K562 (cell line): ENCODE measurements around the gene TMEM129. TPM values are rescaled to one million over a fixed set of nuclear protein-coding genes. Genes with fewer than 3 reads are reported as not detected.

Experiments
- CREB1 ChIP-seq, 2 experiments: sonication (generic) in 1 of 2; formaldehyde crosslinking in 1 of 2; IDR thresholded peaks; 2 replicates each; pipeline versions ENCODE4 v1.6.1 to v1.8.0; 2012 to 2022; ENCODE audit warnings: inconsistent platforms in 1 of 2, mild to moderate bottlenecking in 1 of 2, missing genetic modification reagents in 1 of 2, moderate library complexity in 1 of 2
- FOXP4 ChIP-seq: sonication (generic); formaldehyde crosslinking; IDR thresholded peaks from 2 replicates; pipeline ENCODE4 v1.8.0; 2022; ENCODE audit warnings: mild to moderate bottlenecking, missing genetic modification reagents, borderline replicate concordance
- FUS ChIP-seq: fragments of 200-400 bp; formaldehyde crosslinking; optimal IDR thresholded peaks from 2 replicates; pipeline ENCODE3; 2017; ENCODE audit warnings: low read depth, low read length
- HEY1 ChIP-seq: fragments of 250-450 bp; sonication (Bioruptor Pico); IDR thresholded peaks from 2 replicates; pipeline ENCODE4 v1.5.0; 2020; ENCODE audit warnings: mild to moderate bottlenecking, moderate library complexity, borderline replicate concordance
- KAT2B ChIP-seq: IDR thresholded peaks from one replicate; pipeline ENCODE4 v1.6.1; 2012; ENCODE audit warnings: low read depth, mild to moderate bottlenecking, control low read depth, inconsistent platforms, low read length, moderate library complexity
- NKRF ChIP-seq: fragments of 450-650 bp; IDR thresholded peaks from 2 replicates; pipeline ENCODE4 v1.6.1; 2016; ENCODE audit warnings: borderline replicate concordance
- PATZ1 ChIP-seq: fragments of 250-450 bp; sonication (Bioruptor Pico); IDR thresholded peaks from 2 replicates; pipeline ENCODE4 v1.5.0; 2020; ENCODE audit warnings: mild to moderate bottlenecking, borderline replicate concordance
- POLR2H ChIP-seq: IDR thresholded peaks from 2 replicates; pipeline ENCODE4 v1.6.1; 2016; ENCODE audit warnings: missing genetic modification characterization, low read depth, mild to moderate bottlenecking, control low read depth, missing compliant biosample characterization, moderate library complexity
- RBFOX2 ChIP-seq: fragments of 200-400 bp; formaldehyde crosslinking; IDR thresholded peaks from 2 replicates; pipeline ENCODE4 v1.6.1; 2017; ENCODE audit warnings: low read depth, mild to moderate bottlenecking, low read length, moderate library complexity
- ZBTB1 ChIP-seq: sonication (generic); formaldehyde crosslinking; IDR thresholded peaks from 2 replicates; pipeline ENCODE4 v1.8.1; 2023; ENCODE audit warnings: missing genetic modification reagents, low read depth, mild to moderate bottlenecking, borderline replicate concordance
- ZBTB11 ChIP-seq, 3 experiments: fragments of 200-800 bp in 1 of 3; fragments of 250-450 bp in 1 of 3; fragments of 450-650 bp in 1 of 3; sonication (Bioruptor Pico) in 1 of 3; sonication (Bioruptor generic) in 1 of 3; formaldehyde crosslinking in 1 of 3; IDR thresholded peaks; 2 replicates each; pipeline versions ENCODE4 v1.6.1 to v1.8.0; 2016 to 2022; ENCODE audit warnings: mild to moderate bottlenecking in 2 of 3, missing genetic modification characterization in 2 of 3, missing compliant biosample characterization in 1 of 3, moderate library complexity in 1 of 3
- polyA plus RNA-seq, 8 experiments: library from polyadenylated mRNA; depleted of rRNA in 4 of 8; stranded (reverse) in 5 of 8; unstranded in 3 of 8; fragments of >200 nt; fragmentation: Nextera tagmentation in 2 of 8; fragmentation: Illumina TruSeq in 1 of 8; extraction: Ambion mirVana in 2 of 8; extraction: Trizol in 1 of 8; gene quantifications; 2 replicates each; pipeline versions ENCODE4 v1.2.1 to v1.2.3, GENCODE V29; 2011 to 2014; ENCODE audit warnings: inconsistent platforms in 1 of 8, missing spikeins in 1 of 8
- total RNA-seq, 7 experiments: library from RNA; depleted of rRNA in 6 of 7; stranded (reverse); fragments of >200 nt in 6 of 7; fragmentation: Illumina TruSeq in 2 of 7; extraction: Trizol in 2 of 7; gene quantifications; 2 replicates each; pipeline versions ENCODE4 v1.2.1 to v1.2.3, GENCODE V29; 2011 to 2021; ENCODE audit warnings: low replicate concordance in 1 of 7
- TF ChIP-seq, protein P1 (sequence below), 2 experiments: fragments of 200-800 bp in 1 of 2; sonication (Bioruptor generic) in 1 of 2; sonication (generic) in 1 of 2; formaldehyde crosslinking in 1 of 2; IDR thresholded peaks in 1 of 2; conservative IDR thresholded peaks in 1 of 2; 2 replicates each; pipeline versions ENCODE4 v1.5.0 to v1.6.1; 2016 to 2020; ENCODE audit warnings: missing compliant biosample characterization in 1 of 2, missing genetic modification characterization in 1 of 2, missing genetic modification reagents in 1 of 2

The TMEM129 gene
- total and polyA plus RNA-seq, 9 of the 15 experiments (the other 6 are each of a cell fraction or from before 2014, with no cell fraction given), result 0.34 to 47.2 (median 18.8) TPM

- TF ChIP-seq PATZ1 (CRISPR knock-in tag), result no peak
- peak; percentile 93 for TF ChIP-seq CREB1 (IDR thresholded peaks at IDR 0.05)
- TF ChIP-seq CREB1 (CRISPR knock-in tag; IDR thresholded peaks at IDR 0.05), result peak; percentile 91
- no peak for TF ChIP-seq KAT2B
- TF ChIP-seq FOXP4, result no peak
- TF ChIP-seq ZBTB1 (CRISPR knock-in tag), result no peak; the same call in 1 of the 2 replicates
- no peak for TF ChIP-seq POLR2H
- TF ChIP-seq FUS, result no peak
- no peak; a peak in 1 of 6 replicates for TF ChIP-seq ZBTB11 (CRISPR knock-in tag; IDR thresholded peaks at IDR 0.05)
- TF ChIP-seq, protein P1, sequence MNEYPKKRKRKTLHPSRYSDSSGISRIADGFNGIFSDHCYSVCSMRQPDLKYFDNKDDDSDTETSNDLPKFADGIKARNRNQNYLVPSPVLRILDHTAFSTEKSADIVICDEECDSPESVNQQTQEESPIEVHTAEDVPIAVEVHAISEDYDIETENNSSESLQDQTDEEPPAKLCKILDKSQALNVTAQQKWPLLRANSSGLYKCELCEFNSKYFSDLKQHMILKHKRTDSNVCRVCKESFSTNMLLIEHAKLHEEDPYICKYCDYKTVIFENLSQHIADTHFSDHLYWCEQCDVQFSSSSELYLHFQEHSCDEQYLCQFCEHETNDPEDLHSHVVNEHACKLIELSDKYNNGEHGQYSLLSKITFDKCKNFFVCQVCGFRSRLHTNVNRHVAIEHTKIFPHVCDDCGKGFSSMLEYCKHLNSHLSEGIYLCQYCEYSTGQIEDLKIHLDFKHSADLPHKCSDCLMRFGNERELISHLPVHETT (CRISPR knock-in tag; conservative IDR thresholded peaks at IDR 0.05 in 1 of 2, IDR thresholded peaks at IDR 0.05 in 1 of 2), result no peak
- TF ChIP-seq RBFOX2, result peak; percentile 11; the same call in 1 of the 2 replicates
- TF ChIP-seq NKRF, result peak; percentile 73; the same call in 1 of the 2 replicates
- TF ChIP-seq HEY1 (CRISPR knock-in tag), result no peak
Observed at GRCh38 chr4:1713003-1713851, 7.9 kb downstream of the TMEM129 start (continued).
